CD4-positive, alpha-beta T cell treated with Interleukin-2 at 100 ng/mL for 4 hours (primary cell): ENCODE results near the gene DNLZ.

Source experiments
- DNase-seq: peaks from one replicate; pipeline ENCODE4 v3.0.0-alpha.2; 2020; ENCODE audit warnings: low spot score

DNLZ gene

DNA sequence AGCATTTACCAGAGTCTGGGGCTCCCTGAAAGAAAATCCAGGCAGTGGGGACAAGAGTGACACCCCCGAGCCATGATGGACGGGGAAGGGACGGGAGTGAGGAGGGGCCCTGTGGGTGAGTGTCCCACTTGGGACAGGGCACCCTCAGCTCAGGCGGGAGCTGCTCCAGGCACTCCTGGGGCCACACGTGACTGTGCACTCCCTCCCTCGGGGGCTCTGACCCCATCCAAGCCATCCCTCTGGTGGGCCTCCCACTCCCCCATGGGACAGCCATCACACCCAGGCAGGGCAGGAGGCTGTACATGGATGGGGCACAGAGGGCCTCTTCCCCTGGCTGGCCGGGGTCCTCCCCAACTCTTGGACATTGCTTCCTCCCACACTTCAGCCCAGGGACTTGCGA lies 12.9 kb upstream of the DNLZ start:
- DNase-seq, result no peak

DNA sequence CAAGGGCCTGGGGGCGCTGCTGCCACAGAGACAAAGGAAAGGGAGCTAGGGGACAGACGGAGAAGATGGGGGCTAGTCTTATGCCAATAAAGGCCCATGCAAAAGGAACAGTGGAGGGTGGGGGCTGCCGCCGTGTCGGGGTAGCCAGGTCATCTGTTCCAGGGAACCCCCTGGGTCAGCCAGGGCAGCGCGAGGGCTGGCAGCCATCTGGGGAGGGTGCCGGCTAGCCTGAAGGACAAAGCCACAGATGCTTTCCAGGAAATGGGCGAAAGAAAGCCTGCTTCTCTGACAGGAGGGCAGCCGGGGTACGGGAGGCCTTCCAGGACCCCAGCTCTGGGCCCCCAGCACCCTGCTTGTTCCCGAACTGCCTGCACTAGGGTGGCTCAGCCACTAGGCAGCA lies 11.6 kb upstream of the DNLZ start:
- DNase-seq, result no peak

DNA sequence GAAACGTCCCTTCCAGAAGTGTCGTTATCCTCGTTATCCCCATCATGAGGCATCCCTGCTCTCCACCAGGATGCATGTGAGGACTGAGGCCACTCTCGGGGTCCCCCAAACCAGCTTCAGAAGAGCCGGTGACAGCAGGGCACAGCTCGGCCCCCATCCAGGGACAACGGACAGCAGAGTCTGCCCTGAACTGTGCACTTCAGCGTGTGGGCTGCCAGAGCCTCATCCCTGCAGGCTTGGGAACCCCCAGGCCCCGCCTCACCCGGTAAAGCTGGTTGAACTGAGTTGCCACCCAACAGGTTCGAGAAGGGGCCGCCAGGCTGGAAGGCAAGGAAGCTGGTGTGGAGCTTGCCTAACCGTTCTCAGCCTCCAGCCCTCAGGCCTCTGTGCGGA lies 10.6 kb upstream of the DNLZ start:
- no peak for DNase-seq

DNA sequence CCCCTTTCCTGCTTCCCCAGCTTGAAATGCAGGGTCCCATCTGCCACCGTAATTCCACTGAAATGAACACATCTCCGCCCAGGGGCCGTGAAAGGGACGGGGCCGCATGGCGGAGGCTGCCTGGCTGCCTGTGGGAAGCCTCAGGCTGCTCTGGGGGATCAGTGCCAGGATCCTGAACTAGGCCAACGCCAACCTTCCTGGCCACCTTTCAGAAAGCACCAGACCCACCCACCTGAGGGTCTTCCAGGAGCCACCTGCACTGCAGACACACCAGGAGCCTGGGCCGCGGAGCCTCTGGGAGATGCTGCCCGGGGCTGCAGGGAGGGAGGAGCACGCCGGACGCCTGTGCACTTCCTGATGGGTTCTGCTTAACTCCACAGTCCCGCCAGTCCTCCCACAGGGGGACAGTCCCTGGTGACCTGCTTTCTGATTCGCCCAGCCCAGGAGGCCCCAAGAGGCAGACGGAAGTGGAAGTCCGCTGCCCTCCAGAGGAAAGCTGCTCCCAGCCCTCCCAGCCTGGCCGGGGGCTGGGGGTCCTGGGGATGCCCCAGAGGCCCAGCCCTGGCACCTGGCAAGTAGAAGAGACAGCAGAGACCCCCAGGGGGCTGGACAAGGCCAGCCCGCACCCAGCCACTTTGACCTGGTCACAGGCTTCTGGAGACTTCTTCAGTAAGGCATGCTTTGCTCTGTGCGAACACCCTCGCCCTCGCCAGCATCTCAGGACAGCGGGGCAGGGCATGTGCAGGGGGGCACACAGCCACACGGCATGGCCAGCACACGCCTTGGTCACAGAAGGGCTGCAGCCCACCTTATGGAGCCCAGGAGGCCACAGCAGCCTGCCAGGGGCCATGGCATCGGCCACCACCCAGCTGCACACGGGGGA lies 10.0 kb upstream of the DNLZ start, which contains the start of gene CARD9:
Gene CARD9, minus strand, starts transcription at position 370 of the 883 bp plus-strand sequence. CDS start 1,591 bp downstream, outside the sequence.
- DNase-seq, result no peak

GRCh38 chr9:136372561-136373299 lies 9.2 kb upstream of the DNLZ start:
- no peak for DNase-seq

DNA sequence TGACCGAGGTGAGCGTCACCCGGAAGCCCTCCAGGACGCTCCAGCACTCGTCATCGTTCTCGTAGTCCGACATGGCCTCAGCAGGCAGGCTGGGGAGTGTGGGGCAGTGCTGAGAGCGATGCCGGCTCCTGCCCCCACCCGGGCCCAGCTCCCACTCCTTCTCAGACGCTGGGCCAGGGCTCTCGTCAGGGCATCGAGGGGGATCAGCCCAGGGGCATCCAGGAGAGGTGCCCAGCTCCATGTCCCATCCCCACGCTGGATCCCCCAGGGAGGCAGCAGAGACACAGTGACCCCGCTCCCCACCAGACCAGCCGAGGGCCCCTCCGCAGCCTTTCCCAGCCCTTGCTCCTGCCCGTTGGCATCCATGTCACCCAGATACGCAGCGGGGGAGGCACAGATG lies 8.5 kb upstream of the DNLZ start:
- DNase-seq, result no peak

DNA sequence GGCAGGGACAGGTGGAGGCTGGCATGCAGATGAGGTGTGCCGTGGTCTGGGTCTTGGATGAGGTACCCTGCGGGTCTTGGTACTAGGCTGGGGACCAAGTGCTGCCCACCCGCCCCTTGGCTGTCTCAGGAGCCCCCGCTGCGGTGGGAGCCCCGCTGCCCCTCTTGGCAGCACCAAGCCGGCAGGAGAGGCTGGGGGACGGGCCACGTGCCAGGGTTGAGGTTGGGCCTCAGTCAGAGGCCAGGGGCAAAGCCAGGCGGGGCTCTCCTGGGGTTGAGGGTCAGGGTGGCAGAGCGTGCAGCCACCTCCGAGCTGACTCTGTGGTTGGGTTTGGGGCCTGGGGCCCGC lies 8.0 kb upstream of the DNLZ start:
- no peak for DNase-seq

DNA sequence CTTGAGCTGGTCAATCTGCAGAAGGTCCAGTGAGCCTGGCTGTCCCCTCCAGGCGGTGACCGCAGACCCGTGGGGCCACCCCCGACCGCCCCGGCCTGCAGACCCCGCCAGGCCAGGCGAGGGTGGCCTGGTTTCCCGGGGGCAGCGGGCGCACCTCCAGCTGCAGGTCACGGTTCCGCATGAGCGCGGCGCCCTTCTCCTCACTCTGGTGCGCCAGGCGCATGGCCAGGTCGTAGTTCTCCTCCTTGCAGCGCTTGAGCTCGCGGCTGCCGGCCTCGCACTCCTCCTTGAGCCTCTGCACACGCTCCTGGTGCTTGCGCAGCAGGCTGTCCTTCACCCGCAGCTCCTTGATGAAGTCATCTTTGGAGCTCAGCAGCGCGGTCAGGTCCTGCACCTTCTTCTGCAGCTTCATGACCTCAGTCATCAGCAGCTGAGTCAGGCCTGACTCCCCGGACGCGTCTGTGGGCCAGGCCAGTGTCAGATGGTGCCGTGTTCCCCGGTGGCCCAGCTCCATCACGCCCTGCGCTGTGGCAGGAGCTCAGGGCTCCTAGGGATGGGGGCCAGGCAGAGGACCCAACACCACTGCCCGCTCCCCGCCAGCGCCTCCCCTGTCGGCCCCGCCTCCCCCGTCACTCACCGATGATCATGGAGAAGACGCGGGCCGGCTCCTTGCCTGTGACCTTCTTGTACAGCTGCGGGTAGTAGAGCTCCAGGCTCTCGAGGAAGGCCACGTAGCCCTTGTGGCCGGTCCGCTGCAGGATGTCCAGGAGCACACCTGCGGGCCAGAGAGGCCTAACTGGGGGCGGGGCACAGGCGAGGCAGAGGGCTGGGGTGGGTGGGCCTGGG lies 7.4 kb upstream of the DNLZ start:
- no peak for DNase-seq

DNA sequence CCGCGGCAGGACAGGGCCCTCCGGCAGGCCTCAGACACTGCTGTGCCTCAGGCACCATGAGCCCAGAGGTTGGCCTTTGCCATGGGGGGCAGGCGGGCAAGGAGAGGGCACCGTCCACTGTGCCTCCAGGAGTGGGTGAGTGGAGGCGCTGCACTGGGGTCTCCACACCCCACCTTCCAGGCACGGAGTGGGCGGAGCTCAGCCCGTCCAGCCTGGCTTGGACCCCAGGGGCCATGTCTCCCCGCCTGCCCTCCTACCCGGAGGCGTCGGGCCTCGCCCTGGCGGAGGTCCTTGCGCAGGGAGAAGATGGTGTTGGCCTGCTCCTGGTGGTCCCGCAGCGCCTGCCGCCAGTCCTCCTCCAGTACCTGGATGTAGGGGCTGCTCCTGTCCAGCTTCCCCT lies 6.5 kb upstream of the DNLZ start:
- no peak for DNase-seq

DNA sequence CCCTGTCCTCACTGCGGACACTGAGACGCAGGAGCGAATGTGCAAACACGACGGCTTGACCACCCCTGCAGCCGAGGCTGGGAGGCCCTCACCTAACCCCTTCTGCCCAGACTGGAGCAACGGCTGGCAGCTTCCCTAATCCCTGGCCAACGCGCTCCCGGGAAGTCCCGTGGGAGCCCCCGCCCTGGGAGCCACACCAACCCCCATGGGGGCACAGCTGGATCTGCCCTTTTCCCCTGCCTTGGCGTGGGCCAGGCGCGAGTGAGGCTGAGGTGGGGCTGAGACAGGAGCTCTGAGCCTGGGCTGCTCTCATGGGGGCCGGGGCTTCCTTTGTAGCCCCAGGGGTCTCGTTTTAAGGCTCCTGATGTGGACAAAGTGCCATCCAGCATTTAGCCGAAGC lies 4.6 kb upstream of the DNLZ start:
- DNase-seq, result no peak

- DNase-seq, result no peak
These were observed 4.0 kb upstream of the DNLZ start for GRCh38 chr9:136367296-136368145.

DNA sequence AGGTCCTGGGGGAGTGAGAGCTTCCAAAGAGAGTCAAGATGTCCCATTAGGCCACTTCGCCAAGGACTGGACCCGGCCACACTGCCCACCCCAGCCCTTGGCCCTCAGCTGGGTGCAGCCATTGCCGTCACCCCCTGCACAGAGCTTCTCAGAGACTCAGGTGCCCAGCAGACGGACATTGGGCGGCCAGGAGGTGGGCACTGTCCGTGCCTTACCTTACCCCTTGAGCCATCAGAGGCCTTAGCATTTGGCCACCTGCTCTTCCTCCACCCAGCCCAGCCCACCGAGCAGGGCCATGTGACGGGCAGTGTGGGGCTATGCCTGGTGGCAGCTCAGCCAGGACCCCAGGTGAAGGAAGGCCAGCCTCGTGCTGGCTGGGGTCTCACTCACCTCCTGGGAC lies 3.3 kb upstream of the DNLZ start:
- no peak for DNase-seq

GRCh38 chr9:136365775-136366222 lies 2.3 kb upstream of the DNLZ start:
- no peak for DNase-seq

- no peak for DNase-seq
These were observed 1.6 kb upstream of the DNLZ start for GRCh38 chr9:136364942-136365774.

DNA sequence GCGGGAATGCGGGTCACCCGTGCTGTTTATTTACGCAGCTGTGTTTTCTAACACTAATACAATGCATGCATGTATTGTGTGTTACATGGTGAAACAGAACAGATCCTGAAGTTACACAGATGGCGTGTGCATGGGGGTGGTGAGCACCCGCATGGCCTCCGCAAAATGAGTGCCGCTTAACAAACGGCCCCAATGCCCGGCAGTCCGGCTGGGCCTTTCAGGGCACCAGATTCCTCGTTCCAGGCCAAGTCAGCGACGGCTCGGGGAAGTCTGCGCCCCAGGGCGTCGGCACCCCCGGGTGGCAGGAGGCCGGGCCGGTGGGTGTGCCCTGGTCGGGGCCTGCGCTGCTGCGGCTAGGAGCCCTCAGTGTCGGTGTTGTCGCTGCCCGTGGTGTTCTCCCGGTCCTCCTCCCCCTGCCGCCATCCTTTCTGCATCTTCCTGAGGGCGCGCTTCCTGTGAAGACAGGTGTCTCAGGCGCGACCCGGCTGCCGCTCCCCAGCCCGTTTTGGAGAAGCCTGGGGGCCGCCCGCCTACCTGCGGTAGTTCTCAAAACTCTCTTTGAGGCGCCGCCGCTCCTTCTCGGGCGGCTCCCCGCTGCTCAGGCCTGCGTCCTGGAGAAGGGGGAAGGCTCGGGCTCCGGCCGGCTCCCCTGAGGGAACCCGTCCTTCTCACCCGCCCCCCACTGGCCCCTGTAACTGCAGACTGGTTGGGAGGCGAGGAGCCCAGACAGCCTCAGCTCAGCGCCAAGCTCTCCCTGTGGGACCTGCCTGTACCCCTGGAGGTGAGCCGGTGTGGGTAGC lies 605 bp upstream of the DNLZ start:
- no peak for DNase-seq

DNA sequence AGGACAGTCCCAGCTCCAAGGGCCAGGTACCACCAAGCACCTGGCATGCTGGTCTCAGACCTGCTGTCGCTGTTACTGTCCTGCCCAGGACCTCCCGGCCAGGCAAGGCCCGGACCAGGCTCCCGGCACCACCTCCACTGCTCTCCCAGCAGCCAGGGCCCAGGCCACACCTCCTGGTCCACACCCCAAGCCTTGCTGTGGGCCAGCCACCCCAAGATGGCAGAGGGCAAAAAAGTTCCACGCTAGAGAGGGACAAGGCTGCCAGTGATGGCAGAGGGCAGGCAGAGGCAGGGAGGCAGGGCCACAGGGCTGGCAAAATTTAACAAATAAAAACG lies 1.1 kb downstream of the DNLZ start:
- no peak for DNase-seq

DNA sequence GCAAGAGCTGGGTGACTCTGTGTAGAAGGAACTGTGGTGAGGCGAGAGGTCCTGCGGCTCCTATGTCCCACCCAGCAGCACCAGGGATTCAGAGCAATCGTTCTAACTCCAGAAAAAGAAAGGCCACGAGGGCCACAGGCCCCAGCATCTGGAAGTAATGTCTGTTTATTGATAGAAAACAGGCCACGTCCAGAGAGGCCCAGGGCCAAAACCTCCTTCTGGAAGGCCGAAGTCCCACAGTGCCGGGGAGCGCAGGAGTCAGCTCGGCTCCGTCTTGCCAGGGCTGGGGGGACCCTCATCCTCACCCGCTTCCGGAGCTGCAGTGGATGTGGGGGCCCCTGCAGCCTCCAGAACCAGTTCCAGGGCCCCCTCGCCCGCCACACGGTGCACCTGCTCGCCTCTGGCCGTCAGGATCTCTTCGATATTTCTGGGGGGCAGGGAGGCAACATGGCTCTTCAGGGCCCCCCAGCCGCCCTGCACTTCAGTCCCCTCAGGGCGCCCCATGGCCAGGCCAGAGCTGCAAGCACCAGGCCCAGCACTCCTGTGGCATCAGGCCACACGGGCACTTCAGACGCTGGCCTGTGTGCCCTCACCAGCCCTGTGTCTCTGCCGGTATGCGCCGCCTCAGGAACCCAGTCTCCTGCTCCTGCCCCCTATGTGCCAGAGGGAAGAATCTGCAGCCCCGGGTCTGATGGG lies 1.6 kb downstream of the DNLZ start:
- no peak for DNase-seq

- DNase-seq, result no peak
These were observed 2.3 kb downstream of the DNLZ start for GRCh38 chr9:136361047-136361753.
